Fibroblast of lung (primary cell): ENCODE measurements around the gene RGS3. TPM values are rescaled to one million over a fixed set of nuclear protein-coding genes. Genes with fewer than 3 reads are reported as not detected.

Source experiments
- DNase-seq, 2 donors: peaks; one replicate each; pipeline versions ENCODE4 v3.0.0 to v3.0.0-alpha.2; 2010; ENCODE audit warnings: low read depth in 2 of 2
- H2AFZ ChIP-seq: 2 replicates; pipeline ENCODE4 v1.5.1; 2012; ENCODE audit warnings: low read length, control low read depth, inconsistent platforms
- H3K27ac ChIP-seq: 2 replicates; pipeline ENCODE4 v1.5.1; 2011; ENCODE audit warnings: low read length, control low read depth; ENCODE audit not compliant: insufficient read depth
- H3K27me3 ChIP-seq: 2 replicates; pipeline ENCODE4 v1.5.1; 2011; ENCODE audit warnings: mild to moderate bottlenecking, low read length; ENCODE audit not compliant: control insufficient read depth, insufficient read depth
- H3K36me3 ChIP-seq: 2 replicates; pipeline ENCODE4 v1.5.1; 2011; ENCODE audit warnings: low read length; ENCODE audit not compliant: control insufficient read depth, insufficient read depth
- H3K4me1 ChIP-seq: 2 replicates; pipeline ENCODE4 v1.5.1; 2011; ENCODE audit warnings: low read length; ENCODE audit not compliant: control insufficient read depth, insufficient read depth; ENCODE audit errors: extremely low read depth
- H3K4me2 ChIP-seq: 2 replicates; pipeline ENCODE4 v1.5.1; 2011; ENCODE audit warnings: low read length, control low read depth; ENCODE audit not compliant: insufficient read depth; ENCODE audit errors: extremely low read depth
- H3K4me3 ChIP-seq, 4 experiments: fragments of 200-600 bp in 1 of 4; sonication (generic) in 1 of 4; replicated peaks in 1 of 4; 2 replicates each; pipeline ENCODE4 v1.5.1; 2011 to 2016; ENCODE audit warnings: low read length in 4 of 4, low read depth in 3 of 4, mild to moderate bottlenecking in 3 of 4, control low read depth in 2 of 4, inconsistent platforms in 1 of 4, mixed read lengths in 1 of 4; ENCODE audit not compliant: insufficient read depth in 1 of 4; ENCODE audit errors: control extremely low read depth in 1 of 4
- H3K79me2 ChIP-seq: 2 replicates; pipeline ENCODE4 v1.5.1; 2012; ENCODE audit warnings: mild to moderate bottlenecking, low read length, inconsistent platforms; ENCODE audit not compliant: control insufficient read depth, insufficient read depth
- H3K9ac ChIP-seq: 2 replicates; pipeline ENCODE4 v1.5.1; 2011; ENCODE audit warnings: mild to moderate bottlenecking, low read length, control low read depth; ENCODE audit not compliant: insufficient read depth
- H3K9me3 ChIP-seq: 2 replicates; pipeline ENCODE4 v1.5.1; 2012; ENCODE audit warnings: low read depth, low read length; ENCODE audit not compliant: control insufficient read depth, insufficient read depth
- H4K20me1 ChIP-seq: 2 replicates; pipeline ENCODE4 v1.5.1; 2011; ENCODE audit warnings: low read length; ENCODE audit not compliant: control insufficient read depth, insufficient read depth; ENCODE audit errors: extremely low read depth
- CTCF ChIP-seq, 2 donors: IDR thresholded peaks in 1 of 2; conservative IDR thresholded peaks in 1 of 2; 1 replicate in 1 of 2; 2 replicates in 1 of 2; pipeline ENCODE4 v1.5.1; 2011 to 2012; ENCODE audit warnings: low read length in 2 of 2, control low read depth in 1 of 2, inconsistent platforms in 1 of 2, low read depth in 1 of 2, mild to moderate bottlenecking in 1 of 2
- EZH2 ChIP-seq: IDR thresholded peaks from 2 replicates; pipeline ENCODE4 v1.5.1; 2012; ENCODE audit warnings: low read length, control low read depth, mild to moderate bottlenecking; ENCODE audit errors: missing control alignments
- polyA plus RNA-seq, 2 donors: library from polyadenylated mRNA; depleted of rRNA in 1 of 2; stranded (reverse) in 1 of 2; unstranded in 1 of 2; fragments of >200 nt; gene quantifications; 2 replicates each; pipeline ENCODE4 v1.2.1, GENCODE V29; 2011 to 2012; ENCODE audit warnings: missing spikeins in 1 of 2
- total RNA-seq: library from RNA; depleted of rRNA; stranded (reverse); fragments of >200 nt; gene quantifications from 2 replicates; pipeline ENCODE4 v1.2.1, GENCODE V29; 2014

Gene RGS3
- total and polyA plus RNA-seq, 2 donors (not counting 1 experiment from before 2014, with no cell fraction given), result 48.1 to 74.3 TPM

DNA sequence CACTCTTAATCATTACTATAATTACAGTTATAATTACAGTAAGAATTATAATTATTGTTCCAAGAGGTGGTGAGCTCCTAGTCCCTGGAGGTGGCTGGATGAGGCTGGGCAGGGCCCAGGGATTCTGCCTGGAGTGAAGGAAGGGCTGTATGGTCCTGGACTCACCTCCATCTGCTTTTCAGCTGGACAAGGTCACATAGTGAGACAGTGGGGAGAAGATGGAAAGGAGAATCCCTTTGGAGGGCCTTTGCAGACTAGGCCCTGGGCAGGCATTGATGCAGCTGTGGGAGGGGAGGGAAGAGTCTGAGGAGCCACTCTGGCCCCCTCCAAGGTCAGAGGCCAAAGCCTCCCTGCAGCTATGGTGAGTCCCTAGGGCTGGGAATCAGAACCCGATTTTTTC, 125.4 kb downstream of the RGS3 start:
- no peaks in the 10 kb centered on the region for H4K20me1 ChIP-seq
- H3K27ac ChIP-seq, result no peak overlapping the region
- no peak overlapping the region for H3K9ac ChIP-seq
- H3K27me3 ChIP-seq, result no peaks in the 10 kb centered on the region
- H3K4me3 ChIP-seq, result no peak overlapping the region
- H3K4me1 ChIP-seq, result peaks cover 5% of the 10 kb centered on the region
- no peaks in the 10 kb centered on the region for H3K9me3 ChIP-seq
- no peak overlapping the region for H3K4me2 ChIP-seq
- peaks cover 3% of the 10 kb centered on the region for H3K36me3 ChIP-seq
- H2AFZ ChIP-seq, result no peak overlapping the region
- H3K79me2 ChIP-seq, result no peaks in the 10 kb centered on the region
- no peak for DNase-seq
- no peak for TF ChIP-seq CTCF (conservative IDR thresholded peaks at IDR 0.05 in 1 of 2, IDR thresholded peaks at IDR 0.05 in 1 of 2; ENCODE audit: low read depth in 1 of 2, low read length in 2 of 2)
- TF ChIP-seq EZH2, result no peak

DNA sequence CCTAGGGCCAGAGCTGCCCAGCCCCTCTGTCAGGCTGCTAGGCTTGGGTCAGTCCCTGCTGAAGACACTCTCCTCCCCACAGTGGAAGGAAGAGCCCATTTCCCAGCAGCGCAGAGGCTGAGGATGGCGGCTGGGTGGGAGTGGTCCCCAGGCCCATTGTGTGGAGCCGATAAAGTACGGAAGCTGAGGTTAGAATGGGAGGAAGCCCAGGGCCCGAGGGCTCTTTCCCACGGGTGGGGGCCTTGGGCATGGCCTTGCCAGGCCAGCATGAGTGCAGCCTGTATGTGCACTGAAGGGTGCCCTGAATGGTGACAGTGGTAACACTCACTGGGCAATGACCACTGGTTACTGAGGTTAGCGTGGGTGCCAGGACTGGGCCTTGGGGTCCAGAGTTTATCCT, 125.9 kb downstream of the RGS3 start:
- Histone ChIP-seq H3K27me3 (no peaks in the 10 kb centered on the region), H3K36me3 (no peaks in the 10 kb centered on the region), H4K20me1 (no peaks in the 10 kb centered on the region), H2AFZ (peak overlapping the region; percentile 29), H3K27ac (no peak overlapping the region), H3K4me3 (no peak overlapping the region), H3K4me1 (peaks cover 5% of the 10 kb centered on the region), H3K9me3 (no peaks in the 10 kb centered on the region), H3K9ac (no peak overlapping the region), H3K79me2 (peaks cover 4% of the 10 kb centered on the region), H3K4me2 (no peak overlapping the region)
- DNase-seq, result no peak
- TF ChIP-seq CTCF (conservative IDR thresholded peaks at IDR 0.05 in 1 of 2, IDR thresholded peaks at IDR 0.05 in 1 of 2; ENCODE audit: low read depth in 1 of 2, low read length in 2 of 2) (no peak), EZH2 (no peak)

- Histone ChIP-seq H3K4me1 (peaks cover 5% of the 10 kb centered on the region), H3K4me2 (no peak overlapping the region), H3K9ac (no peak overlapping the region), H3K79me2 (peaks cover 9% of the 10 kb centered on the region), H2AFZ (peak overlapping the region; percentile 29), H3K27me3 (no peaks in the 10 kb centered on the region), H3K4me3 (no peak overlapping the region), H3K9me3 (no peaks in the 10 kb centered on the region), H3K36me3 (no peaks in the 10 kb centered on the region), H4K20me1 (no peaks in the 10 kb centered on the region), H3K27ac (no peak overlapping the region)
- DNase-seq, result peak; percentile 34 to 64
- TF ChIP-seq EZH2 (no peak), CTCF (conservative IDR thresholded peaks at IDR 0.05 in 1 of 2, IDR thresholded peaks at IDR 0.05 in 1 of 2; ENCODE audit: low read depth in 1 of 2, low read length in 2 of 2) (peak; percentile 73 to 82)
These were observed 126.4 kb downstream of the RGS3 start for GRCh38 chr9:113589890-113590289.
